A549 (cell line): ENCODE data around the gene OVAAL. TPM values are rescaled to one million over a fixed set of nuclear protein-coding genes. Genes with fewer than 3 reads are reported as not detected.
"Not testable (repeated sequence)": the region's sequence is repeated elsewhere in the genome, so short reads cannot be mapped to it uniquely, and the experiment has no call there.

Source experiments
- ATAC-seq, 2 experiments: fragments of 200-7000 bp in 1 of 2; fragments of >200 bp in 1 of 2; cut with Nextera tagmentation in 1 of 2; cut with Tn5 transposase in 1 of 2; 3 replicates each; pipeline versions ENCODE4 v1.8.0 to v1.9.1; 2018 to 2020; ENCODE audit warnings: mild to moderate bottlenecking in 1 of 2, moderate library complexity in 1 of 2
- CTCF ChIA-PET: fragments of 300-600 bp; sonication (Branson Sonifier 250); formaldehyde crosslinking; extraction: SDS; loops from one replicate; lab custom pipeline; 2021; ENCODE audit warnings: antibody characterized with exemption, inconsistent platforms; lab: Yijun Ruan, JAX
- POLR2A ChIA-PET: fragments of 350-600 bp; formaldehyde crosslinking; extraction: SDS; loops from one replicate; lab custom pipeline; 2021; ENCODE audit warnings: antibody characterized with exemption, inconsistent platforms; lab: Yijun Ruan, JAX
- DNase-seq, 2 experiments: peaks; one replicate each; pipeline versions ENCODE4 v3.0.0 to v3.0.0-alpha.2; 2011 to 2016; ENCODE audit warnings: low read depth in 1 of 2, low spot score in 1 of 2
- FAIRE-seq: peaks from 2 replicates; lab custom pipeline; 2011; peaks lifted over from hg19 to GRCh38; lab: Jason Lieb, UNC
- H3K27ac ChIP-seq, 2 experiments: fragments of >200 bp; sonication (Bioruptor Twin); formaldehyde crosslinking; 3 replicates each; pipeline ENCODE4 v1.5.1; 2016 to 2017
- H3K4me1 ChIP-seq: fragments of >200 bp; sonication (Bioruptor Twin); formaldehyde crosslinking; 3 replicates; pipeline ENCODE4 v1.6.1; 2016
- H3K4me2 ChIP-seq: fragments of >200 bp; sonication (Bioruptor Twin); formaldehyde crosslinking; 3 replicates; pipeline ENCODE4 v1.6.1; 2016
- H3K4me3 ChIP-seq: fragments of >200 bp; sonication (Bioruptor Twin); formaldehyde crosslinking; 3 replicates; pipeline ENCODE4 v1.5.1; 2016
- H3K9me3 ChIP-seq: fragments of >200 bp; sonication (Bioruptor Twin); formaldehyde crosslinking; 3 replicates; pipeline ENCODE4 v1.6.1; 2016
- ATOH8 ChIP-seq: fragments of 250-450 bp; sonication (Bioruptor Pico); IDR thresholded peaks from 2 replicates; pipeline ENCODE4 v1.5.0; 2020; ENCODE audit warnings: low read depth, mild to moderate bottlenecking, moderate library complexity
- BCL3 ChIP-seq: fragments of >200 bp; sonication (Bioruptor Twin); formaldehyde crosslinking; IDR thresholded peaks from 3 replicates; pipeline ENCODE4 v1.6.1; 2016
- CHD2 ChIP-seq: fragments of 150-350 bp; IDR thresholded peaks from 2 replicates; pipeline ENCODE4 v1.6.1; 2014; ENCODE audit warnings: low read length; ENCODE audit not compliant: partially characterized antibody
- EHF ChIP-seq: fragments of 250-450 bp; sonication (Bioruptor Pico); IDR thresholded peaks from 2 replicates; pipeline ENCODE4 v1.5.0; 2020; ENCODE audit warnings: mild to moderate bottlenecking
- EHMT2 ChIP-seq: fragments of 200-600 bp; sonication (generic); IDR thresholded peaks from 2 replicates; pipeline ENCODE4 v1.6.1; 2016; ENCODE audit warnings: antibody characterized with exemption, low read depth, mild to moderate bottlenecking, moderate library complexity
- ELK1 ChIP-seq: fragments of 150-350 bp; IDR thresholded peaks from 2 replicates; pipeline ENCODE4 v1.6.1; 2014; ENCODE audit warnings: low read depth, mild to moderate bottlenecking, low read length
- EP300 ChIP-seq, 2 experiments: fragments of >200 bp; sonication (Bioruptor Twin); formaldehyde crosslinking; IDR thresholded peaks; 2 replicates in 1 of 2; 3 replicates in 1 of 2; pipeline ENCODE4 v1.6.1; 2016 to 2017
- FOSB ChIP-seq: fragments of 250-450 bp; sonication (Bioruptor Pico); IDR thresholded peaks from 2 replicates; pipeline ENCODE4 v1.5.0; 2020; ENCODE audit warnings: mild to moderate bottlenecking, moderate library complexity
- GATA3 ChIP-seq: IDR thresholded peaks from 2 replicates; pipeline ENCODE4 v1.6.1; 2012; ENCODE audit warnings: borderline replicate concordance
- HDAC2 ChIP-seq: fragments of 200-600 bp; sonication (generic); IDR thresholded peaks from 2 replicates; pipeline ENCODE4 v1.6.1; 2016
- HEYL ChIP-seq: fragments of 250-450 bp; sonication (Bioruptor Pico); IDR thresholded peaks from 2 replicates; pipeline ENCODE4 v1.8.0; 2021; ENCODE audit warnings: mild to moderate bottlenecking, moderate library complexity
- JUNB ChIP-seq: fragments of >200 bp; sonication (Bioruptor Twin); formaldehyde crosslinking; IDR thresholded peaks from 2 replicates; pipeline ENCODE4 v1.6.1; 2016
- KDM1A ChIP-seq: fragments of 200-600 bp; sonication (generic); IDR thresholded peaks from 2 replicates; pipeline ENCODE4 v1.6.1; 2016; ENCODE audit warnings: low read depth, mild to moderate bottlenecking
- MAFK ChIP-seq: fragments of 450-650 bp; IDR thresholded peaks from 2 replicates; pipeline ENCODE4 v1.6.1; 2014; ENCODE audit not compliant: partially characterized antibody
- MAX ChIP-seq: IDR thresholded peaks from 2 replicates; pipeline ENCODE4 v1.6.1; 2012
- NFE2L2 ChIP-seq: fragments of 150-350 bp; conservative IDR thresholded peaks from 2 replicates; pipeline ENCODE4 v1.6.1; 2014; ENCODE audit warnings: low read length
- NR3C1 ChIP-seq: fragments of >200 bp; sonication (Bioruptor Twin); formaldehyde crosslinking; IDR thresholded peaks from 3 replicates; pipeline ENCODE4 v1.6.1; 2017
- RAD21 ChIP-seq, 2 experiments: fragments of >200 bp in 1 of 2; sonication (Bioruptor Twin) in 1 of 2; formaldehyde crosslinking in 1 of 2; IDR thresholded peaks in 1 of 2; conservative IDR thresholded peaks in 1 of 2; 2 replicates in 1 of 2; 3 replicates in 1 of 2; pipeline ENCODE4 v1.6.1; 2012 to 2018; ENCODE audit warnings: inconsistent platforms in 1 of 2
- USF2 ChIP-seq: fragments of 450-650 bp; IDR thresholded peaks from 2 replicates; pipeline ENCODE4 v1.6.1; 2014; ENCODE audit warnings: antibody characterized with exemption
- ZC3H11A ChIP-seq: fragments of 450-650 bp; IDR thresholded peaks from 2 replicates; pipeline ENCODE4 v1.6.1; 2014; ENCODE audit warnings: antibody characterized with exemption, mild to moderate bottlenecking
- ZFP36 ChIP-seq: fragments of 450-650 bp; IDR thresholded peaks from 2 replicates; pipeline ENCODE4 v1.6.1; 2014; ENCODE audit warnings: borderline replicate concordance; ENCODE audit not compliant: partially characterized antibody
- WGBS: methylation state at CpG from one replicate; pipeline ENCODE4 v1.1.6; 2017; ENCODE audit errors: missing lambda C conversion rate; 5-methylcytosine and 5-hydroxymethylcytosine counted together
- polyA plus RNA-seq, 4 experiments: library from polyadenylated mRNA; depleted of rRNA in 3 of 4; stranded (reverse); fragments of >200 nt; fragmentation: RNase III in 1 of 4; extraction: RNeasy Plus Mini Kit Qiagen cat#74134 plus additional on column Dnase treatment in 1 of 4; gene quantifications; 2 replicates in 3 of 4; 3 replicates in 1 of 4; pipeline ENCODE4 v1.2.3, GENCODE V29; 2011 to 2017

Gene OVAAL
- polyA plus RNA-seq, 2 of the 4 experiments (the other 2 are of a cell fraction) = 0.08 TPM; not detected in 1

- FAIRE-seq = no peak
- WGBS = 88% methylated on average over 1 of the region's 1 CpG
- Histone ChIP-seq H3K9me3 (no peaks in the 10 kb centered on the region), H3K4me3 (no peak overlapping the region), H3K4me1 (no peaks in the 10 kb centered on the region), H3K4me2 (no peak overlapping the region), H3K27ac (no peak overlapping the region)
- no peak for DNase-seq
- ATAC-seq = no peak
- POLR2A ChIA-PET = no interaction called here
- TF ChIP-seq USF2 (no peak), MAFK (peak; percentile 85), EHMT2 (no peak)
- CTCF ChIA-PET = interaction anchor here (0.7 to 1.8 kb wide), 4 partner anchors 17 to 591 kb away, joined by 3 to 7 read pairs (median 4); no protein-coding TSS in a partner anchor
Observed at GRCh38 chr1:180551997-180552396, 6.8 kb upstream of the OVAAL start.

- ATAC-seq, H3K4me2 ChIP-seq, H3K4me3 ChIP-seq, FAIRE-seq, H3K4me1 ChIP-seq, H3K27ac ChIP-seq, H3K9me3 ChIP-seq, DNase-seq, POLR2A ChIA-PET: not testable (repeated sequence)
- CTCF ChIA-PET = interaction anchor here (0.6 to 1.8 kb wide), 4 partner anchors 16 to 1284 kb away, joined by 3 to 7 read pairs (median 4); no protein-coding TSS in a partner anchor
- WGBS = 92% methylated on average over 2 of the region's 2 CpGs
Observed at GRCh38 chr1:180553046-180553445, 5.7 kb upstream of the OVAAL start.

GRCh38 chr1:180555411-180555810 lies 3.4 kb upstream of the OVAAL start:
- Histone ChIP-seq H3K4me3 (no peak overlapping the region), H3K4me1 (peaks cover 8% of the 10 kb centered on the region), H3K9me3 (no peaks in the 10 kb centered on the region), H3K27ac (no peak overlapping the region), H3K4me2 (no peak overlapping the region)
- no peak for DNase-seq
- ChIA-PET CTCF (interaction anchor here (1.1 kb wide), 1 partner anchor 12 kb away, joined by 3 read pairs; no protein-coding TSS in a partner anchor), POLR2A (no interaction called here)
- TF ChIP-seq RAD21 (conservative IDR thresholded peaks at IDR 0.05 in 1 of 2, IDR thresholded peaks at IDR 0.05 in 1 of 2) (no peak), ZFP36 (no peak)
- no peak for ATAC-seq
- no peak for FAIRE-seq

- TF ChIP-seq EHF (CRISPR knock-in tag) (no peak), NR3C1 (no peak), BCL3 (no peak), ZC3H11A (no peak), EP300 (IDR thresholded peaks at IDR 0.05) (no peak), GATA3 (no peak), KDM1A (no peak), CHD2 (no peak), JUNB (no peak), USF2 (no peak), MAX (no peak), ELK1 (no peak), HDAC2 (no peak), FOSB (CRISPR knock-in tag) (no peak), NFE2L2 (no peak), HEYL (no peak), ATOH8 (no peak)
- Histone ChIP-seq H3K4me1 (peaks cover 39% of the 10 kb centered on the region), H3K4me3 (no peak overlapping the region), H3K9me3 (no peaks in the 10 kb centered on the region), H3K27ac (peak overlapping the region; percentile 78), H3K4me2 (peak overlapping the region; percentile 45)
- POLR2A ChIA-PET = interaction anchor here (0.6 kb wide), 1 partner anchor 38 kb away, joined by 3 read pairs; no protein-coding TSS in a partner anchor
- 42% methylated on average over 3 of the region's 3 CpGs for WGBS
- no peak for FAIRE-seq
- peak; percentile 70 to 71 for ATAC-seq
- CTCF ChIA-PET = interaction anchor here (0.6 to 1.1 kb wide), 5 partner anchors 10 to 302 kb away, joined by 3 to 5 read pairs (median 3); no protein-coding TSS in a partner anchor
- peak in 1 of 2 experiments; percentile 16 for DNase-seq
Observed at GRCh38 chr1:180560200-180560867, 1.6 kb downstream of the OVAAL start.
